ENCODE data around the gene ULBP3.

DNA sequence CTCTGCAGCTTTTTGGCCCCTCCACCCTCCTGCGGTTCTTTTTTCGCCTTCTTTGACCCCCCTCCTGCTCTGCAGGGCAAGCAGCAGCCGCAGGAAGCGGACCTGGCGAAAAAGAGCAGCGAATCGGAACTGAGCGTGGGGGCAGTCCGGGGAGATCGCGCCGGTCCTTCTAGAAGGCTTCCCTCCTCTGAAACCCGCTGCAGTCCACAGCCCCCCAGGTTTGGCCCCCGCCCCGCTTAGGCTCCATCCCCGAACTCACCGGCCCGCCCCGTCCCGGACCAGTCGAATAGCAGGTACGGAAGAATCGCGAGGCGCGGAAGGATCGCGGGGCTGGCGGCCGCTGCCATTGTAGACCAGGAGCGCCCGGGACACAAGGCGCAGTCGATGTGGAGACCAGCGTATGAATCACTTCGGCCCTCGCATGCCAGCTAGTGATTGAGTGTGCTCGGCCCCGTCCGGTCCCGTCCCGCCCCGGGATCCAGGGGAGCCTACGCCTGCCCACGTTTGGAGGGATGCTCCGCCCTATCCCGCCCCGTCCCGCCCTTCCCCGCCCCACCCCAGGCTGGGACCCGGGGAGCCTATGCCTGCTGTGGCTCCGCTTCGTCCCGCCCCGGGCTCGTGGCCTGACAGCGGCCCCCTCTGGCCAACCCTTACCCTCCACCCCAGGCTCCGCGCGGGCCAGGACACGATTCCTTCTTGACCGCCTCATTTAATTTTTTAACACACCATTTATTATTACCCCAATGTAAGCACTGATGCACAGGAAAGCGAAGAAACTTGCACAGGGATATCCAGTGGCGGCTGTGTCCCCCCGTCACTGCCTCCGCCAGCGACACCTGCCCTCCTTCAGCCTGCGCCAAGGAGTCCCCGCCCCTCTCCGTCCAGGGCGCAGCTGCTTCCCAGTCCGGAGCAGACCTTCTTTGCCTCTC lies at the start of gene ULBP3:
- TF ChIP-seq EZH2 (IDR thresholded peaks at IDR 0.05; ENCODE audit: low read length, missing control alignments): no peak
- TF ChIP-seq, protein P1, sequence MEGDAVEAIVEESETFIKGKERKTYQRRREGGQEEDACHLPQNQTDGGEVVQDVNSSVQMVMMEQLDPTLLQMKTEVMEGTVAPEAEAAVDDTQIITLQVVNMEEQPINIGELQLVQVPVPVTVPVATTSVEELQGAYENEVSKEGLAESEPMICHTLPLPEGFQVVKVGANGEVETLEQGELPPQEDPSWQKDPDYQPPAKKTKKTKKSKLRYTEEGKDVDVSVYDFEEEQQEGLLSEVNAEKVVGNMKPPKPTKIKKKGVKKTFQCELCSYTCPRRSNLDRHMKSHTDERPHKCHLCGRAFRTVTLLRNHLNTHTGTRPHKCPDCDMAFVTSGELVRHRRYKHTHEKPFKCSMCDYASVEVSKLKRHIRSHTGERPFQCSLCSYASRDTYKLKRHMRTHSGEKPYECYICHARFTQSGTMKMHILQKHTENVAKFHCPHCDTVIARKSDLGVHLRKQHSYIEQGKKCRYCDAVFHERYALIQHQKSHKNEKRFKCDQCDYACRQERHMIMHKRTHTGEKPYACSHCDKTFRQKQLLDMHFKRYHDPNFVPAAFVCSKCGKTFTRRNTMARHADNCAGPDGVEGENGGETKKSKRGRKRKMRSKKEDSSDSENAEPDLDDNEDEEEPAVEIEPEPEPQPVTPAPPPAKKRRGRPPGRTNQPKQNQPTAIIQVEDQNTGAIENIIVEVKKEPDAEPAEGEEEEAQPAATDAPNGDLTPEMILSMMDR (conservative IDR thresholded peaks at IDR 0.05 in 1 of 2, IDR thresholded peaks at IDR 0.05 in 1 of 2; ENCODE audit: low read depth in 1 of 2, low read length in 2 of 2): peak; percentile 39 to 55
